GM21447 (cell line): ENCODE measurements around the gene SPATA31C2.
"Not testable (repeated sequence)": the region's sequence is repeated elsewhere in the genome, so short reads cannot be mapped to it uniquely, and the experiment has no call there.

Experiments
- ATAC-seq: cut with Tn5 transposase; IDR thresholded peaks from one replicate; pipeline ENCODE4 v1.9.1; 2021; ENCODE audit not compliant: unreplicated experiment

The SPATA31C2 gene

DNA sequence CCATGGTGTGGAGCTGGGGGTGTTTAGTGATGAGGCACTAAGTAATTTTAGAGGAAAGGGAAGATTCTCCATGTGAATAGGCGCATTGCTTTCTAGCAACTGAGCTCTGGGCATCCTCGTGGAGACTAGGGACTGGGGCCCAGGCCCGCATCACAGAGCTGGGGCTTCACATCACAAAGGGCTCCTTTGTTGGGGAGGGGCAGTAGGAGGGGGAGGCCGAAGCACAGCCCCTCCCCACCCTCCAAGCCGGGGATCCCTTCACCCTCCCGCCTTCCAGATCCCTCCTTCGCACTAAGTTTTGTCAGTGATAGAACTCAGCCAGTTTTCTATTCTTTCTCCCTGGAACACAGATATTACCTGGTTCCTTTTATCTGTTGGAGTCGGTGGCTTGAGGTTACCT, at the start of gene SPATA31C2:
TSS of gene SPATA31C2 (minus strand) at position 101 of the 400 bp plus-strand sequence. CDS start at position 72, 29 bp downstream.
- ATAC-seq = not testable (repeated sequence)

DNA sequence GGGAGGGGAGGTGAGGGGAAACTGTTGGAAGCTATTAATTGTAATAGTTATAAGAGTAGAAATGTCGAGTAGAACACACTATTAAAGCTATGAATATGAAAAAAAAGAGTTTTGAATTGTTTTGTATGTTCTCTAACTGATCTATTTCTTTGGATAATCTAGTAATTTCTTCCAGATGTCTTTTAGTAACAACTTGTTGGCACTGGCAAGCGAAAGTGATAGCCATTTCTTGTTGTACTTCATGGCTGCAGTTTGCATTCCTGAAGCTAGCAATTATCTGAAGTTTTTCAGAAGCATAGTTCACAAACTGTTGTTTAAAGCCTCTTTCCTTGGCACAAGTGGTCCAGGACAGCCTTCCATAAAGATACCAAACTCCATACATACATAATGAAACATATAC, 49.4 kb upstream of the SPATA31C2 start:
- no peak for ATAC-seq

DNA sequence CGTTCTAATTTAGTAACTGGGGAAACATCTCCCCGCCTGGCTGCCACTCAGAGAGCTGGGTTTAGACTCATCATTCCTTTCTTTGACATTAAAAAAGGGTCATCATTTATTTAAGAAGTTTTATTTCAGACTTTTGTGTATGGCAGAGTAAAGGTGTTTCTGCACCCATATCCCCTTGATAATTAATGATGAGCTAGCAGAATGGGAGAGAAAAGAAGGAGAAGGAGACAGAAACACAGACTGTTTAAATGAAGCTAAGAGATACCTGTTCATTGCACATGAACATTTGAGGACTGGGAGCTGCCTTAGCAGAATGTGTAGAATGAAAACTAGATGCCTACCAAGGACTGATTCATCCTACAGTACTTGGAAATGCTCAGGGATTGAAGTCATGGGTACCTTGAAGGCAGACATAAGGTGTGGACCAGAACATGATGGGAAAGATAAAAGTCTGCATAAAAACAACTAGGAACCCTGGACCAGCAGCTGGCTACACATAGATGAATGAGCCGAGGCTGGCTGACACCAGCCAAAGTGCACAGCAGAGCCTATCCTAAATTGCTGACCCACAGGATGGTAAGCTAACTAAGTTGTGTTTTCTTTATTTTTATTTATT, 48.3 kb upstream of the SPATA31C2 start:
- ATAC-seq = no peak

GRCh38 chr9:88184976-88185375, 46.7 kb upstream of the SPATA31C2 start:
- ATAC-seq = no peak

- no peak for ATAC-seq
These were observed 45.7 kb upstream of the SPATA31C2 start for GRCh38 chr9:88183798-88184495.

GRCh38 chr9:88182501-88182900, 44.2 kb upstream of the SPATA31C2 start:
- no peak for ATAC-seq

- no peak for ATAC-seq
These were observed 41.9 kb upstream of the SPATA31C2 start for GRCh38 chr9:88180081-88180765.

DNA sequence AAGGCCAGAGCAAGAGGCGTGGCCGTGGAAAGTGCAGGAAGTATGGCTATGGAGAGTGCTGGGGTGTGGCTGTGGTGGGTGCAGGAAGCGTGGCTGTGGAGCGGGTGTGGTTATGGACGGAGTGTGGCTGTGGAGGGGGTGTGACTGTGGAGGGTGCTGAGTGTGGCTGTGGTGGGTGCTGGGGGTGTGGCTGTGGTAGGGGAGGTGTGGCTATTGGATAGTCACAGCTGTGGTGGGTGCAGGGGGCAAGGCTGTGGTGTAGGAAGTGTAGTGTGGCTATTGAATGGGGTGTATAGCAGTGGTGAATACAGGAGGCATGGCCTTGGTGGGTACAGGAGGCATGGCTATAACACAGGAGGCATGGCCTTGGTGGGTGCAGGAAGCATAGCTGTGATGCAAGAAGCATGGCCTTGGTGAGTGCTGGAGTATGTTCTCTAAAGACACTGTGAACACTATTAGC, 40.8 kb upstream of the SPATA31C2 start:
- ATAC-seq = no peak

- ATAC-seq = no peak
These were observed 40.4 kb upstream of the SPATA31C2 start for GRCh38 chr9:88178641-88179040.

DNA sequence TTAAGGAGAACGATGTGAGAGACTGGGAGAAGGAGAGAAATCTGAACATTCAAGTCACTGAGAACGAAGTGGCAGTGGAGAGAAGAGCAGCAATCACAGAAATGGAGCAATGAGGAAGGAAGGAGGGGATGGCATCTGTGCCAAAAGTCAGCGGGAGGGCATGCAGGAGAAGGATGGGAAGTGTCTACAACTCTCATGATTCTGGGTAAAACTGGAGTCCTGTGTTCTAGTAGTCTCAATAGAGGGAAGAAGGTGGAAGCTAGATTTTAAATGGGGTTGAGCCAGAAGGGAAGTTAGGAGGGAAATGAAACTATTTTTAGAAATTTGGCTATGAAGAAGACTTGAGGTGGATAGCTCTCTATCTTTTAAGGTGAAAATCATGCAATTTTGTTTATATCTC, 39.1 kb upstream of the SPATA31C2 start:
- ATAC-seq = no peak

GRCh38 chr9:88174324-88174723, 36.0 kb upstream of the SPATA31C2 start:
- ATAC-seq = no peak

- ATAC-seq = no peak
These were observed 35.2 kb upstream of the SPATA31C2 start for GRCh38 chr9:88173378-88173999.

- no peak for ATAC-seq
These were observed 31.4 kb upstream of the SPATA31C2 start for GRCh38 chr9:88169700-88170099.

DNA sequence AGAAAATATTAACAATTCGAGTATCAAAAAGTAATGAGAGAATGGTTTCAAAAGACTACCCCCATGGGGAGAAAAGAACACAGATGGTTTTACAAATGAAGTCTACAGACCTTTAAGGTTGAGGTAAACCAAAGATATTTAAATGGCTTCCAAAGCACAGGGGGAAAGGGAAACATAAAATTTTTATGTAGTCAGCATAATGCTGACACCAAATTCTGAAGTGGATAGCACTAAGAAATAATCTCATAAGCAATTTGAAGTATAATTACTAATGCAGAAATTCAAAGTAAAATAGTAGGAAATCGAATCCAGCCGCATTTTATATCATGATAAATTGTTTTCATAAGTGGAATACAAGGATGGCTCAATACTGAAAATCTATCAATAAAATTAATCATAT, 30.3 kb upstream of the SPATA31C2 start:
- ATAC-seq = no peak

- no peak for ATAC-seq
These were observed 28.4 kb upstream of the SPATA31C2 start for GRCh38 chr9:88166660-88167059.

DNA sequence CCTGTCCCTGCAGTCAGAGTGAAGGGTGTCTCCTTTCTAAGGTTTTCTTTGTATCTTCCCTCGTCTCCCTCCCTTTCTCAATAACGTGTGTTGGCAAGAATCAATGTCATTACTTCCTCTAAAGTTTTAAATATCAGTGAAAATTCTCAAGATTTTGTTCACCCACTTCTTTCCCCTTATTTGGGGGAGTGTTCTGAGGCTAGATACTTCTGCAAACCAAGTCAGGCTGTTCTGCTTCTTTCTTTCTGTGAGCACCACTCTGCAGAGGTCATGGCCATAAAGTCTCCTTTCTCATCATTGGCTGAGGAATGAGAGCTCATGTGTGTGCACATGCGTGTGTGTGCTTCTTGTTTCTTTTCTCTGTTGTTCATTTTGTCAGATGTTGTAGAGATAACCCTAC, 26.6 kb upstream of the SPATA31C2 start:
- ATAC-seq = no peak

GRCh38 chr9:88161144-88161543, 22.9 kb upstream of the SPATA31C2 start:
- no peak for ATAC-seq

DNA sequence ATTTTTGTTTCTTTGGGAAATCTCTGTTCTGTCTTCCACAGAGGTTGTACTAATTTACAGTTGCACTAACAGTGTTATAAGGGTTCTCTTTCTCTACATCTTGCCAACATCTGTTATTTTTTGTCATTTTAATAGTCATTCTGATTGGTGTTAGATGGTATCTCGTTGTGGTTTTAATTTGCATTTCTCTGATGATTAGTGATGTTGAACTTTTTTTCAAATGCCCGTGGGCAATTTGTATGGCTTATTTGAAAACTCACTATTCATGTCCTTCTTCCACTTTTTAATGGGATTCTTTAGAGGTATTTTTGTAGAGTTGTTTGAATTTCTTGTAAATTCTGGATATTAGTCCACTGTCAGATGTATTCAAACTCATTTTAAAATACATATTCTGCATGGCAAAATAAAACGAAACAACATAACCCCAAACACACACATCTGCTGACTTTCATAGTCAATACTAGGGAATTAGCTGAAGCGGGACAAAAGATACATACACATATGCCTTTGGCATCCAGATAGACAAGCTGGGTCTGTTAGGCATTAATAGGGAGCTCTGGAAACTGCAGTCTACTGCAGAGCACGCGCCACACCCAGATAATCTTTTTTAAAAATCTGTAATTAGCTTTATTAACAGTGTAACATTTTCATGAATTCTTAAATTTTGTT, 5.8 kb upstream of the SPATA31C2 start:
- no peak for ATAC-seq

- no peak for ATAC-seq
These were observed 4.9 kb upstream of the SPATA31C2 start for GRCh38 chr9:88143179-88143578.

DNA sequence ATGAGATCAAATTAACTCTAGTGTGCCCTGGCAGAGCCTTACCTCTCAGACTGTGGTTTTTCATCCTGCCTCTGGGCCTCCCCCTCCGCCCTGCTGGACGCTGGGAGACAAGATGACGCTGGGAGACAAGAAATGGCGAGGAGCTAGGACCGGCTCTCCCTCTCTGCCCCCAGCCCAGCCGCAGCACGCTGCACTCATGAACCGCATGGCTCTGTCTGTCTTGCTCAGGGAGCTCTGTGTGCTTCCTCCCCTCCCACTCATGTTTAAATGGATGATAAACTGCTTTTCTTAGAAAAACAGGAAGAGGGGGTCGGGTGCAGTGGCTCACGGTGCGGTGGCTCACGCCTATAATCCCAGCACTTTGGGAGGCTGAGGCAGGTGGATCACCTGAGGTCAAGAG, 4.7 kb downstream of the SPATA31C2 start:
- not testable (repeated sequence) for ATAC-seq

GRCh38 chr9:88129556-88129955, 8.7 kb downstream of the SPATA31C2 start:
- ATAC-seq = not testable (repeated sequence)
